Loucy (cell line): ENCODE data around the gene GTF2IRD1.

Experiments used
- EZH2phosphoT487 ChIP-seq: fragments of 200-600 bp; IDR thresholded peaks from 2 replicates; pipeline ENCODE4 v1.6.1; 2018; ENCODE audit warnings: antibody characterized with exemption, mild to moderate bottlenecking, moderate library complexity, borderline replicate concordance
- TF ChIP-seq, protein P1 (sequence below): fragments of 200-600 bp; sonication (generic); conservative IDR thresholded peaks from 2 replicates; pipeline ENCODE4 v1.5.1; 2014; ENCODE audit warnings: mild to moderate bottlenecking, antibody characterized with exemption, low read length

DNA sequence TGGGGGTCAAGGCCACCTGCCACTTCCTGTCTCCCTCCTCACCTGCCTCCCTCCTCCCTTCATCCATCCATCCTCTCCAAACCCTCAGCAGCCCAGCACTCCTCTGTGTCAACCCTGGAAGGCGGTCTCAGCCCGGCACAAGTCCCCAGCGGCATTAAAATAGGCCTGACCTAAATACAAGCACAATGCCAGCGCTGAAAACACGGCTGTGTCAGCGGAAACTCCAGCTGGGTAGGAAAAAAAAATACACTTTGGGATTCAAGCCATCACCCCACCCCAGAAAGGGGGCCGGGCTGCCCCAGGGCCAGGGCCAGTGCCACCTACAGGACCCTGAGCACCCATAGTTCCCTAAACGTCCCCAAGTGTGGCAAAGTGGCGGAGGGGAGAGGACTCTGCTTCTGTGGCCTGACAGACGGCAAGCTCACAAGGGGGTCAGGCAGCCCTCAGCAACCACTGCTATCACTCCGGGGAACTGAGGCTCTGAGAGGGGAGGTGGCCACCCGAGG, 22.7 kb upstream of the GTF2IRD1 start:
- TF ChIP-seq, protein P1, sequence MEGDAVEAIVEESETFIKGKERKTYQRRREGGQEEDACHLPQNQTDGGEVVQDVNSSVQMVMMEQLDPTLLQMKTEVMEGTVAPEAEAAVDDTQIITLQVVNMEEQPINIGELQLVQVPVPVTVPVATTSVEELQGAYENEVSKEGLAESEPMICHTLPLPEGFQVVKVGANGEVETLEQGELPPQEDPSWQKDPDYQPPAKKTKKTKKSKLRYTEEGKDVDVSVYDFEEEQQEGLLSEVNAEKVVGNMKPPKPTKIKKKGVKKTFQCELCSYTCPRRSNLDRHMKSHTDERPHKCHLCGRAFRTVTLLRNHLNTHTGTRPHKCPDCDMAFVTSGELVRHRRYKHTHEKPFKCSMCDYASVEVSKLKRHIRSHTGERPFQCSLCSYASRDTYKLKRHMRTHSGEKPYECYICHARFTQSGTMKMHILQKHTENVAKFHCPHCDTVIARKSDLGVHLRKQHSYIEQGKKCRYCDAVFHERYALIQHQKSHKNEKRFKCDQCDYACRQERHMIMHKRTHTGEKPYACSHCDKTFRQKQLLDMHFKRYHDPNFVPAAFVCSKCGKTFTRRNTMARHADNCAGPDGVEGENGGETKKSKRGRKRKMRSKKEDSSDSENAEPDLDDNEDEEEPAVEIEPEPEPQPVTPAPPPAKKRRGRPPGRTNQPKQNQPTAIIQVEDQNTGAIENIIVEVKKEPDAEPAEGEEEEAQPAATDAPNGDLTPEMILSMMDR, result no peak
- no peak for TF ChIP-seq EZH2phosphoT487
